Panc1 (cell line): ENCODE results near the gene GEMIN4.

ENCODE experiments used
- CTCF ChIP-seq: fragments of 450-650 bp; IDR thresholded peaks from 2 replicates; pipeline ENCODE4 v1.5.1; 2017; ENCODE audit warnings: mild to moderate bottlenecking
- POLR2AphosphoS5 ChIP-seq: IDR thresholded peaks from 2 replicates; pipeline ENCODE4 v1.6.1; 2012; ENCODE audit warnings: mild to moderate bottlenecking, low read depth, low read length, moderate library complexity
- REST ChIP-seq, 2 experiments: IDR thresholded peaks; 2 replicates each; pipeline ENCODE4 v1.6.1; 2011 to 2012; ENCODE audit warnings: low read depth in 2 of 2, control low read depth in 1 of 2, low read length in 1 of 2, mild to moderate bottlenecking in 1 of 2, moderate library complexity in 1 of 2; ENCODE audit not compliant: insufficient read depth in 1 of 2
- SIN3A ChIP-seq: IDR thresholded peaks from 2 replicates; pipeline ENCODE4 v1.6.1; 2012; ENCODE audit warnings: low read depth, mild to moderate bottlenecking, low read length, moderate library complexity, borderline replicate concordance; ENCODE audit not compliant: insufficient read depth
- TCF7L2 ChIP-seq: IDR thresholded peaks from 2 replicates; pipeline ENCODE4 v1.6.1; 2011; ENCODE audit warnings: mild to moderate bottlenecking, low read depth, low read length, inconsistent platforms

DNA sequence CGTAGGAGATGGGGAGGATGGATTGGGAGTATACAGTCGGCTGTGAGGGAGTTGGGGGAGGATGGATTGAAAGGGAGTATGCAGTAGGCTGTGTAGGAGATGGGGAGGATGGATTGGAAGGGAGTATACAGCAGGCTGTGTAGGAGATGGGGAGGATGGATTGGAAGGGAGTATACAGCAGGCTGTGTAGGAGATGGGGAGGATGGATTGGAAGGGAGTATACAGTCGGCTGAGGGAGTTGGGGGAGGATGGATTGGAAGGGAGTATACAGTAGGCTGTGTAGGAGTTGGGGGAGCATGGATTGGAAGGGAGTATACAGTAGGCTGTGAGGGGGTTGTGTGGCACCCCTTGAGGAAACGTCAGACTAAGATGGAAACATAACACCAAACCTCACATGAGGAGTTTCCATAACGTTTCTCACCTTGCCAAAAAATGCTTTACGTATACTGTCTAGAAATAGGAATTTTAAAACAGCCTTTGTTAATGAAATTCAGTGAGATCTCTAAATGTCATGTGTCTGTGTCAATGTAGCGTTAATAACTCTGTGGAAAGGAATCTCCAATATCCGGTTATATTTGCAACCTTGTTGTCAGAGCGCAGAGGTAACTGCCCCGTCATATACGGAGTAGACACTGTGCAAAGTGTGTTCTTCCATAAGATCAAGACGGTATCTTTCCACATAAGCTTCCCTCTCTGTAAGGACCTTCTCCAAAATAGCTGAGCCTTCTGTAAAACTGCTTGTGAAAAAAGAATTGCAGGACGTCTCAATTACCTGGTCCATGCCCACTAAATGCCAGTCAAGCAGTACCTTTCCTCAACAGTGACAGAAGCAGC, 31.1 kb downstream of the GEMIN4 start:
- no peak for TF ChIP-seq SIN3A
- TF ChIP-seq CTCF, result no peak
- TF ChIP-seq POLR2AphosphoS5, result no peak
- no peak for TF ChIP-seq REST (IDR thresholded peaks at IDR 0.05; ENCODE audit: insufficient read depth in 1 of 2, low read depth in 2 of 2, low read length in 1 of 2)
- TF ChIP-seq TCF7L2, result no peak
